ENCODE measurements around the gene PSKH1.

PSKH1 gene

GRCh38 chr16:67917140-67917851 lies 24.2 kb downstream of the PSKH1 start:
- TF ChIP-seq CTCF (IDR thresholded peaks at IDR 0.05; ENCODE audit: borderline replicate concordance, insufficient read depth, low read depth, low read length): no peak
- no peak overlapping the region for H3K4me3 ChIP-seq (ENCODE audit: low read depth, low read length)

- TF ChIP-seq CTCF (IDR thresholded peaks at IDR 0.05; ENCODE audit: borderline replicate concordance, insufficient read depth, low read depth, low read length): no peak
- no peak overlapping the region for H3K4me3 ChIP-seq (ENCODE audit: low read depth, low read length)
Measured at GRCh38 chr16:67917852-67918236, 24.8 kb downstream of the PSKH1 start.

- no peak overlapping the region for H3K4me3 ChIP-seq (ENCODE audit: low read depth, low read length)
- 0 out of 2 replicates have a peak, but pooled peaks have one; percentile 9 for TF ChIP-seq CTCF (IDR thresholded peaks at IDR 0.05; ENCODE audit: borderline replicate concordance, insufficient read depth, low read depth, low read length)
Measured at GRCh38 chr16:67919622-67920221, 26.7 kb downstream of the PSKH1 start.

- no peak for TF ChIP-seq CTCF (IDR thresholded peaks at IDR 0.05; ENCODE audit: borderline replicate concordance, insufficient read depth, low read depth, low read length)
Measured at GRCh38 chr16:67922221-67922620, 29.2 kb downstream of the PSKH1 start.

GRCh38 chr16:67922740-67923139 lies 29.7 kb downstream of the PSKH1 start:
- no peak for TF ChIP-seq CTCF (IDR thresholded peaks at IDR 0.05; ENCODE audit: borderline replicate concordance, insufficient read depth, low read depth, low read length)

More at GRCh38 chr16:67922221-67922620, 29.2 kb downstream of the PSKH1 start:
- H3K4me3 ChIP-seq (ENCODE audit: low read depth, low read length): no peak overlapping the region

GRCh38 chr16:67923414-67924116 lies 30.5 kb downstream of the PSKH1 start:
- no peak for TF ChIP-seq CTCF (IDR thresholded peaks at IDR 0.05; ENCODE audit: borderline replicate concordance, insufficient read depth, low read depth, low read length)
- no peak overlapping the region for H3K4me3 ChIP-seq (ENCODE audit: low read depth, low read length)

More at GRCh38 chr16:67922740-67923139, 29.7 kb downstream of the PSKH1 start:
- H3K4me3 ChIP-seq (ENCODE audit: low read depth, low read length): no peak overlapping the region
